Tibial nerve (tissue), 3 donors: Measurements from ENCODE around the gene SFMBT2.

ENCODE experiments used
- POLR2A ChIP-seq, 2 donors: fragments of 450-650 bp; IDR thresholded peaks; one replicate each; pipeline ENCODE4 v1.6.1; 2017; ENCODE audit warnings: antibody characterized with exemption in 2 of 2, mild to moderate bottlenecking in 2 of 2, moderate library complexity in 2 of 2
- TF ChIP-seq, protein P1 (sequence below), 5 experiments: fragments of 200-600 bp in 3 of 5; fragments of 450-650 bp in 2 of 5; sonication (generic) in 3 of 5; IDR thresholded peaks; one replicate each; pipeline ENCODE4 v1.5.1; 2016 to 2019; ENCODE audit warnings: antibody characterized with exemption in 5 of 5, mild to moderate bottlenecking in 3 of 5, moderate library complexity in 2 of 5

DNA sequence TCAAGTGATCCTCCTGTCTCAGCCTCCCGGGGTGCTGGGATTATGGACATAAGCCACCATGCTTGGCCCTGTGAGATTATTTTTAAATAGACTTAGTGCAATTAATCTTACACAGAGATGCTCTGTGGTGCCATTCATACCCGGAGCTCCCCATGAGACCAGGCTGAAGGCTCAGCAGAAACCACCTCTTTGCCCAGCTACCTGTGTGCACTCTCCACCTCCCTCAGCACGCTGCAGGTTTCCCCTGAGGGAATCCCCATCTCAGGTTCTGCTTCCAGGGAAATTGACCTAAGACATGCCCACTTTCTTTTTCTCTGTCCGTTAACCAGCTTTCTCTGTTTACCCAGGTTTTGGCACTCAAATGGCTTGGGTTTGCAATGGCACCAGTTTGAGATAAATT lies 260.5 kb downstream of the SFMBT2 start:
- no peak for TF ChIP-seq POLR2A (IDR thresholded peaks at IDR 0.05)
- TF ChIP-seq, protein P1, sequence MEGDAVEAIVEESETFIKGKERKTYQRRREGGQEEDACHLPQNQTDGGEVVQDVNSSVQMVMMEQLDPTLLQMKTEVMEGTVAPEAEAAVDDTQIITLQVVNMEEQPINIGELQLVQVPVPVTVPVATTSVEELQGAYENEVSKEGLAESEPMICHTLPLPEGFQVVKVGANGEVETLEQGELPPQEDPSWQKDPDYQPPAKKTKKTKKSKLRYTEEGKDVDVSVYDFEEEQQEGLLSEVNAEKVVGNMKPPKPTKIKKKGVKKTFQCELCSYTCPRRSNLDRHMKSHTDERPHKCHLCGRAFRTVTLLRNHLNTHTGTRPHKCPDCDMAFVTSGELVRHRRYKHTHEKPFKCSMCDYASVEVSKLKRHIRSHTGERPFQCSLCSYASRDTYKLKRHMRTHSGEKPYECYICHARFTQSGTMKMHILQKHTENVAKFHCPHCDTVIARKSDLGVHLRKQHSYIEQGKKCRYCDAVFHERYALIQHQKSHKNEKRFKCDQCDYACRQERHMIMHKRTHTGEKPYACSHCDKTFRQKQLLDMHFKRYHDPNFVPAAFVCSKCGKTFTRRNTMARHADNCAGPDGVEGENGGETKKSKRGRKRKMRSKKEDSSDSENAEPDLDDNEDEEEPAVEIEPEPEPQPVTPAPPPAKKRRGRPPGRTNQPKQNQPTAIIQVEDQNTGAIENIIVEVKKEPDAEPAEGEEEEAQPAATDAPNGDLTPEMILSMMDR (IDR thresholded peaks at IDR 0.05), result no peak
